K562 (cell line): ENCODE measurements around the gene COPS6. TPM values are rescaled to one million over a fixed set of nuclear protein-coding genes. Genes with fewer than 3 reads are reported as not detected.

Experiments
- HIVEP1 ChIP-seq: fragments of 250-450 bp; sonication (Bioruptor Pico); IDR thresholded peaks from 2 replicates; pipeline ENCODE4 v1.4.0; 2020; ENCODE audit warnings: mild to moderate bottlenecking
- MAFF ChIP-seq: IDR thresholded peaks from 2 replicates; pipeline ENCODE4 v1.6.1; 2012; ENCODE audit warnings: low read length, improper control_type of control experiment
- MAFG ChIP-seq: fragments of 450-650 bp; conservative IDR thresholded peaks from 2 replicates; pipeline ENCODE4 v1.6.1; 2016; ENCODE audit warnings: missing genetic modification characterization, missing compliant biosample characterization
- MXI1 ChIP-seq: IDR thresholded peaks from 2 replicates; pipeline ENCODE4 v1.6.1; 2011; ENCODE audit warnings: low read depth, mild to moderate bottlenecking, improper control_type of control experiment, low read length
- POLR2AphosphoS5 ChIP-seq: IDR thresholded peaks from 2 replicates; pipeline ENCODE4 v1.6.1; 2011; ENCODE audit warnings: mild to moderate bottlenecking, low read depth, low read length, moderate library complexity; ENCODE audit not compliant: control insufficient read depth, insufficient read depth
- POLR2G ChIP-seq: fragments of 200-400 bp; formaldehyde crosslinking; IDR thresholded peaks from 2 replicates; pipeline ENCODE4 v1.6.1; 2017; ENCODE audit warnings: low read depth, mild to moderate bottlenecking, antibody characterized with exemption, low read length, moderate library complexity
- RBM17 ChIP-seq: fragments of 200-400 bp; formaldehyde crosslinking; IDR thresholded peaks from 2 replicates; pipeline ENCODE4 v1.6.1; 2017; ENCODE audit warnings: low read depth, mild to moderate bottlenecking, low read length, borderline replicate concordance
- RNF219 ChIP-seq: fragments of 250-450 bp; sonication (Bioruptor Pico); IDR thresholded peaks from 2 replicates; pipeline ENCODE4 v1.5.0; 2022; ENCODE audit warnings: mild to moderate bottlenecking
- SMAD2 ChIP-seq: fragments of 150-350 bp; IDR thresholded peaks from 2 replicates; pipeline ENCODE4 v1.6.1; 2014; ENCODE audit warnings: low read depth, mild to moderate bottlenecking, low read length
- TCF7L2 ChIP-seq: fragments of 150-350 bp; IDR thresholded peaks from 2 replicates; pipeline ENCODE4 v1.6.1; 2016; ENCODE audit warnings: low read depth, mild to moderate bottlenecking, low read length, moderate library complexity
- TFAP4 ChIP-seq: sonication (generic); formaldehyde crosslinking; IDR thresholded peaks from 2 replicates; pipeline ENCODE4 v1.8.0; 2022; ENCODE audit warnings: missing genetic modification reagents, mild to moderate bottlenecking, moderate library complexity, borderline replicate concordance
- THRB ChIP-seq: fragments of 450-650 bp; formaldehyde crosslinking; conservative IDR thresholded peaks from 2 replicates; pipeline ENCODE4 v1.4.0; 2022; ENCODE audit warnings: mild to moderate bottlenecking, missing genetic modification characterization
- ZBTB34 ChIP-seq: fragments of 250-450 bp; sonication (Bioruptor Pico); IDR thresholded peaks from 2 replicates; pipeline ENCODE4 v1.8.0; 2021; ENCODE audit warnings: mild to moderate bottlenecking, moderate library complexity
- ZFP30 ChIP-seq: fragments of 250-450 bp; sonication (Bioruptor Pico); IDR thresholded peaks from 2 replicates; pipeline ENCODE4 v1.8.0; 2022; ENCODE audit warnings: moderate library complexity, mild to moderate bottlenecking, inconsistent platforms, borderline replicate concordance
- ZNF224 ChIP-seq: sonication (generic); formaldehyde crosslinking; IDR thresholded peaks from 2 replicates; pipeline ENCODE4 v1.8.0; 2022; ENCODE audit warnings: mild to moderate bottlenecking, missing genetic modification reagents
- ZNF311 ChIP-seq: fragments of 250-450 bp; sonication (Bioruptor Pico); IDR thresholded peaks from 2 replicates; pipeline ENCODE4 v1.4.0; 2020; ENCODE audit warnings: mild to moderate bottlenecking, moderate library complexity
- polyA plus RNA-seq, 8 experiments: library from polyadenylated mRNA; depleted of rRNA in 4 of 8; stranded (reverse) in 5 of 8; unstranded in 3 of 8; fragments of >200 nt; fragmentation: Nextera tagmentation in 2 of 8; fragmentation: Illumina TruSeq in 1 of 8; extraction: Ambion mirVana in 2 of 8; extraction: Trizol in 1 of 8; gene quantifications; 2 replicates each; pipeline versions ENCODE4 v1.2.1 to v1.2.3, GENCODE V29; 2011 to 2014; ENCODE audit warnings: inconsistent platforms in 1 of 8, missing spikeins in 1 of 8
- total RNA-seq, 7 experiments: library from RNA; depleted of rRNA in 6 of 7; stranded (reverse); fragments of >200 nt in 6 of 7; fragmentation: Illumina TruSeq in 2 of 7; extraction: Trizol in 2 of 7; gene quantifications; 2 replicates each; pipeline versions ENCODE4 v1.2.1 to v1.2.3, GENCODE V29; 2011 to 2021; ENCODE audit warnings: low replicate concordance in 1 of 7

The COPS6 gene
- total and polyA plus RNA-seq, 9 of the 15 experiments (the other 6 are each of a cell fraction or from before 2014, with no cell fraction given) = 63.0 to 331 (median 168) TPM

GRCh38 chr7:100093925-100094486 is 5.2 kb downstream of the COPS6 start (continued):
- TF ChIP-seq THRB (CRISPR knock-in tag) = 0 out of 2 replicates have a peak, but pooled peaks have one; percentile 4
- no peak for TF ChIP-seq ZBTB34 (CRISPR knock-in tag)
- no peak for TF ChIP-seq TCF7L2
- TF ChIP-seq MAFF = peak; percentile 87
- no peak for TF ChIP-seq ZNF311
- TF ChIP-seq RNF219 = no peak
- TF ChIP-seq SMAD2 = no peak
- no peak for TF ChIP-seq ZFP30
- TF ChIP-seq MXI1 = no peak
- TF ChIP-seq RBM17 = no peak
- TF ChIP-seq MAFG (tag) = peak; percentile 88
- TF ChIP-seq TFAP4 (CRISPR knock-in tag) = 0 out of 2 replicates have a peak, but pooled peaks have one; percentile 24
- no peak for TF ChIP-seq HIVEP1
- peak; percentile 71 for TF ChIP-seq POLR2AphosphoS5
- peak; percentile 73 for TF ChIP-seq POLR2G
- no peak for TF ChIP-seq ZNF224
